HG02588 (cell line): Measurements from ENCODE around the gene SH3D19.
"Not testable (repeated sequence)": the region's sequence is repeated elsewhere in the genome, so short reads cannot be mapped to it uniquely, and the experiment has no call there.

Experiments
- ATAC-seq: cut with Tn5 transposase; IDR thresholded peaks from one replicate; pipeline ENCODE4 v1.9.1; 2021; ENCODE audit warnings: mild to moderate bottlenecking, moderate library complexity; ENCODE audit not compliant: unreplicated experiment

The SH3D19 gene

GRCh38 chr4:151276787-151277562, 48.4 kb downstream of the SH3D19 start, which contains the start of gene PRSS48:
Gene PRSS48, plus strand, starts transcription at chr4:151277161. Its CDS starts 12 bp downstream, at chr4:151277173.
- no peak for ATAC-seq

DNA sequence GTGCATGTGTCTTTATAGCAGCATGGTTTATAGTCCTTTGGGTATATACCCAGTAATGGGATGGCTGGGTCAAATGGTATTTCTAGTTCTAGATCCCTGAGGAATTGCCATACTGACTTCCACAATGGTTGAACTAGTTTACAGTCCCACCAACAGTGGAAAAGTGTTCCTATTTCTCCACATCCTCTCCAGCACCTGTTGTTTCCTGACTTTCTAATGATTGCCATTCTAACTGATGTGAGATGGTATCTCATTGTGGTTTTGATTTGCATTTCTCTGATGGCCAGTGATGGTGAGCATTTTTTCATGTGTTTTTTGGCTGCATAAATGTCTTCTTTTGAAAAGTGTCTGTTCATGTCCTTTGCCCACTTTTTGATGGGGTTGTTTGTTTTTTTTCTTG, 56.5 kb downstream of the SH3D19 start:
- not testable (repeated sequence) for ATAC-seq

DNA sequence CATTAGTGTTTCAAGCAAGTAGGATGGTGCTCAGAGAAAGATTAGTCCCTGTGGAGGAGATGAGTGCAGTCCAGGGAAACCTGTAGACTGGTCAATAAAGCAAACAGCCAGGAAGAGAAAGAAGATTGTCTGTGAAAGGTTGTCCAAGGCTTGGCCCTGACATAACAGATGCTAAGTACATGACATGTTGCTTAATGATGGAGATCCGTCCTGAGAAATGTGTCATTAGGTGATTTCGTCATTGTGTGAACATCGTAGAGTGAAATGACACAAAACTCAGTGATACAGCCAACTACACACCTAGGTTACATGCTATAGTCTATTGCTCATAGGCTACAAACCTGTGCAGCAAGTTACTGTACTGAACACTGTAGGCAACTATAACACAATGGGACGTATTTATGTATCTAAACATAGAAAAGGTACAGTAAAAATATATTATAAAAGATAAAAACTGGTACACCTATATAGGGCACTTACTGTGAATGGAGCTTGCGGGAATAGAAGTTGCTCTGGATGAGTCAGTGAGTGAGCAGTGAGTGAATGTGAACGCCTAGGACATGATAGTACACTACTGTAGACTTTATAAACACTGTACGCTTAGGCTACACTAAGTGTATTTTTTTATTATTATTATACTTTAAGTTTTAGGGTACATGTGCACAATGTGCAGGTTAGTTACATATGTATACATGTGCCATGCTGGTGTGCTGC, 57.4 kb downstream of the SH3D19 start:
- ATAC-seq = no peak

- no peak for ATAC-seq
These were observed 58.3 kb downstream of the SH3D19 start for GRCh38 chr4:151267104-151267503.

DNA sequence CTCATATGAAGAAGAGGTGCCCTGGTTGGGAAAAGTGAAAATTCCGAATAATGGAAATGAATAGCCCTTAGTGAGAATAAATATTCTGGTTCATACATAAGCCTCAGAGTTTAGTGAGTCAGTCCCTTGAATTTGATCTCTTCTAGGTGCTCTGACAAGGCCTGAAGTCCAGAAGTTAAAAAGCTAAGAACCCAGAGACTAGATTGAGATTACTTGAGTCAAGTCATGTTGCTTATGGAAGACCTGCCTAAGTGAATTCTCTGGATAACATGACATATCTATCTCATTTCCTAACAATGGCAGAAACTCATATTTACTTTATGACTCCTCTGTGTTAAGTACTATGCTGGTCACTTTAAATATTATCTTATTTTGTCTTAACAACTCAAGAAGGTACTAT, 58.9 kb downstream of the SH3D19 start:
- no peak for ATAC-seq

DNA sequence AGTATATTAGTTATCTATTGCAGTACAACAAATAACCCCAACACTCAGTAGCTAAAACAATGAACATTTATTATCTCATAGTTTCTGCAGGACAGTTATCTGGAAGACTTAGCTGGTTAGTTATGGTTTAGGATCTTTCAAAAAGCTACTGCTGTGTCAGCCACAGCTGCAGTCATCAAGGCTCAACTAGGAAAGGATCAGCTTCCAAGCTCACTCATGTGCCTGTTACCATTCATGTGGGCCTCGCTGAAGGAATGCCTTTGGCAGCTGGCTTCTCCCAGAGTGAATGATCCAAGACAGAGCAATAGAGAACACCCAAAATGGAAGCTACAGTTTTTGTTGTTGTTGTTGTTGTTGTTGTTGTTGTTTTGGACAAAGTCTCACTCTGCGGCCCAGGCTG, 62.0 kb downstream of the SH3D19 start:
- no peak for ATAC-seq

DNA sequence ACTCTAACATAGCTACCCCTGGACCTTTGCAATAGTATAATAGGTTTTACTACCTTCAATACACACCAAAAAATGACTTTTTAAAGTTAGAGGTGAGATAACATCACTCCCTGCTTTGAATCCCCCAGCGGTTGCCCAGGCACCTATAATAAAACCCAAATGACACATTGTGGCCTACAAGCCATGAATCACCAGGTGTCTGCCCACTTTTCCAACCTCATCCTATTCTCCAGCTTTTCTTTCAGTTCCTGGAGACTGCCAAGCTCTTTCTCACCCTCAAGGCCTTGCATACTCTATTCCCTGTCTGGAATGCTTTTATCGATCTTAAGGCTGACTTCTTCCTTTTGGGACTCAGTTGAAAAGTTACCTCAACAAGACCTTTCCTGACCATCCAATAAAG, 64.9 kb downstream of the SH3D19 start:
- no peak for ATAC-seq

DNA sequence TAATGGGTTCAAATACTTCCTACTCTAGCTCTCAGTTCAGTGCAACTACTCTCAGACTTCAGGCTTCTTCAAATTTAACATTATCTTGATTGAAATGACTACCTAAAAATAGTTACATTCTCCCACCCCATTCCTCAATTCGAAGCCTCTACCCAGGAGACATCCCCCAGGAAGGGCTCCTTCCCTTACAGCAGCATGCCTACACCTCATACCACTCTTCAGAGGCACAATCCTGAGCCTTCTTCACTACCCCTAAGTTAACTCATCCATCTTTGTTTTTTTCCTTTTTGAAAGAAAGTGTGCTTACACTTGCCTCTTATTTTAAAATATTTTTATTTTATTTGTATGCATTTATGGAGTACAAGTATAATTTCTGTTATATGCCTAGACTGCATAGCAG, 65.7 kb downstream of the SH3D19 start:
- ATAC-seq = no peak

DNA sequence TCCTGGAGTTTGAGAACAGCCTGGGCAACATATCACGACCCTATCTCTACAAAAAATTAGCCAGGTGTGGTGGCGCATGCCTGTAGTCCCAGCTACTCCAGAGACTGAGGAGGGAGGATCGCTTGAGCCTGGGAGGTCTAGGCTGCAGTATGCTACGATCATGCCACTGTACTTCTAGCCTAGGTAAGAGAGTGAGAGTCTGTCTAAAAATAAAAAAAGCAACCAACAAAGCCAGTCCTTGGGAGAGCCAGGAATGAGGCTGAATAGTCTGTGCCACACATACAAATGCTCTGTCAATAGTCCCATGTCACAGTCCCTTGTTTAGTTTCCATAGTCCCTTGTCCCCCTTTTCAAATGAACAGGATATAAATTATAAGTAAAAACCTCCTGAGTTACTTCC, 67.7 kb downstream of the SH3D19 start:
- ATAC-seq = no peak

GRCh38 chr4:151256134-151256533, 69.3 kb downstream of the SH3D19 start:
- no peak for ATAC-seq

DNA sequence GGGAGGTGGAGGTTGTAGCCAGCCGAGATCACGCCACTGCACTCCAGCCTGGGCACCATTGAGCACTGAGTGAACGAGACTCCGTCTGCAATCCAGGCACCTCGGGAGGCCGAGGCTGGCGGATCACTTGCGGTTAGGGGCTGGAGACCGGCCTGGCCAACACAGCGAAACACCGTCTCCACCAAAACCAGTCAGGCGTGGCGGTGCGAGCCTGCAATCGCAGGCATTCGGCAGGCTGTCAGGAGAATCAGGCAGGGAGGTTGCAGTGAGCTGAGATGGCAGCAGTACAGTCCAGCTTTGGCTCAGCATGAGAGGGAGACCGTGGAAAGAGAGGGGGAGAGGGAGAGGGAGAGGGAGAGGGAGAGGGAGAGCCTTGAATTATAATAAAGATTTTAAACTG, 69.7 kb downstream of the SH3D19 start:
- not testable (repeated sequence) for ATAC-seq

DNA sequence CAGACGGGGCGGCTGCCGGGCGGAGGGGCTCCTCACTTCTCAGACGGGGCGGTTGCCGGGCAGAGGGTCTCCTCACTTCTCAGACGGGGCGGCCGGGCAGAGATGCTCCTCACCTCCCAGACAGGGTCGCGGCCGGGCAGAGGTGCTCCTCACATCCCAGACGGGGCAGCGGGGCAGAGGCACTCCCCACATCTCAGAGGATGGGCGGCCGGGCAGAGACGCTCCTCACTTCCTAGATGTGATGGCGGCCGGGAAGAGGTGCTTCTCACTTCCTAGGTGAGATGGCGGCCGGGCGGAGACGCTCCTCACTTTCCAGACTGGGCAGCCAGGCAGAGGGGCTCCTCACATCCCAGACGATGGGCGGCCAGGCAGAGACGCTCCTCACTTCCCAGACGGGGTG, 70.2 kb downstream of the SH3D19 start:
- ATAC-seq = not testable (repeated sequence)

DNA sequence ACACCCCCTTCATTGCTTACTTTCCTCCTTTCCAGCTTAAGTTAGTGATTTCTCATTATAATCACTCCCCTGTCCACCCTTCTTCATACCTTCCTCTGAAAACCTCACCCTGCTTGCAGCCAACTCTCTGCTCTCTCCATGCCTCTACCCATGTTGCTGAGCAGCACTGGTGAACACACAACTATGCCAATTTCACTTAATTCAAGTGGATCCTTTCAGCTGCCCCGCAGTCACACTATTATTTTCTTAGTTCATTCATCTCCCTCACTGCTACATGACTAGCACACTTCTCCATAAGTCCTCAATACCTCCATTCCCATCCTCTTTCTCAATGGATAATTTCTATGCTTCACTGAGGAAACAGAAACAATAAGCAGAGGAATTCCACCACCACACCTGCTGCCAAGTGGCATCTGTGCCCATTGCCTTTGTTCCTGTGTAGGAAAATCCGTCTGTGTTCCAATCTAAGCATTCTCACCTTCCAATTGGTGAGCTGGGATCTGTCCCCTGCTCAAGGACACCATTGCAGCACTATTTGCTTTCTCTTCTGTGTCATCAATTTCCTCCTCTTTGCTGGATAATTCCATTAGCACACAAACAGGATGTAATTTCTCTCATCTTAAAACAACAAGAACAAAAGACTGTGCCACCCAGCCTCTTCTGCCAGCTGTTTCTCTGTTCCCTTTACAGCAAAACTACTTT, 73.7 kb downstream of the SH3D19 start:
- ATAC-seq = no peak

GRCh38 chr4:151250706-151251105, 74.7 kb downstream of the SH3D19 start:
- ATAC-seq = no peak

DNA sequence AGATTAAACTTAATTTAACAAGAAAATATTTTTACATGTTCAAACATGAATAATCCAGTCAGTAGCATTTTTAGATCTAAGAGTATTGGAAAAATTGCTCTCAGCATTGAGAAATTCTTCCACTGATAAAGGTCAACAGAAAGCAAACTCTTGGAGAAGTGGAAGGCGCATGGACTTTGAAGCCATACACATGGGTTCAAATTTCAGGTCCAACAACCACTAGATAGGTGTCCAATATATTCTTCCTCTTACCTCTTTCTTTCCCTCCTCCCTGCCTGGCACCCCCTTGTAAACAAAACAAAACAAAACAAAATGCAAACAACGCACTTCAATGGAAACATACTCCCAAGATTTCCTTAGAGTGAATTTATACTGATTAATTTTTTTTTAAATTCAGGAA, 76.9 kb downstream of the SH3D19 start:
- ATAC-seq = no peak

- ATAC-seq = no peak
These were observed 78.0 kb downstream of the SH3D19 start for GRCh38 chr4:151247395-151247794.

DNA sequence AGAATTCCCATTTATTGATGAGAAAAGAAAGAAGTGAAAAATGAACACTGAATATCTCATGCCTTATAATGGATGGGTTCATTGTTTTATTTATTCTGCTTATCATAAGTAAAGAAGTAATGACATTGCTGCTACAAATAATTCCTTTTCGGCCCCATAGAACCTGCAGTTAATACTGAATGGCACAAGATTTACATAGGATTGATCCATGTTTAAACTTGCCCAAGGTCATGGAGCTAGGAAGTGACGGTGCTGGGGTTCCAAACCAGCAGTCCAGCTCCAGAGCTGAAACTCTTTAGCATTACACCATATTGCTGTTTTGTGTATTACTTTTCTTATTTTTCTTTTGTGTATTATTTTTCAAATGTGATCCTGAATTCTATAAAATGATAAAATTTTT, 78.7 kb downstream of the SH3D19 start:
- no peak for ATAC-seq

DNA sequence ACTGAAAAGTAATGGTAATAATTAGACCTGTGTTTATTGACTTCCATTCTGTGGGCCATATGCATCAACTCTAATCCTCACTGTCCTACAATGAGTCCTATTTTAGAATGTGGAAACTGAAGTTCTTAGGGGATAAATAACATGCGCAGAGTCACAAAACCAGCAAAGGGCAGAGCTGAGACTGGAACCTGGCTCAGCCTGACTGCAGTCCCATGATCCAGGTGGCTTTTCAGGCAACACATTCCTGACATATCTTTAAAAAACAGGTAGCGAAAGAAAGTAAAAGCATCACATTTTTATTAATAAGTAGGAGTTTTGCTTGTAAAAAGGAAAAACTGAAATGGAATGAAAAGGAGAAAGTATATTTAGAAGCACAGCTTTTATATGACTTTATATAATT, 83.1 kb downstream of the SH3D19 start:
- ATAC-seq = no peak

- no peak for ATAC-seq
These were observed 85.8 kb downstream of the SH3D19 start for GRCh38 chr4:151239608-151240007.

DNA sequence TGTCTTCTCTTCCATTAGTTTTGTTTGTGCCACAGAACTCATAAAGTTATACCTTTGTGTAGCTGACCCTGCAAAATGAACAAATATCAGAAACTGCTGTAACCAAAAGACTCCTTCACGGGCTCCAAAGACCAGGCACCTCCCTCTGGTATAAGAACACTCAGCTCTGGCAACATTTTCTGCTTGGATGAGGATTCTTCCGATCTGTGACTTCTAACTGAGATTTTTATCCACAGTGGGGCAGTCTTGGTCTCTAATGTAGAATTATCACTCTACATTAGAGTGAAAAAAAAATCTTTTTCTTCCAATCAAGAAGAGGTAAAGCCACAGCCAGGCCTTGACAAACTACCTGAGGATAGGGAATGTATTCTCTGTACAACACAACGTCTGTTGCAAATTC, 86.9 kb downstream of the SH3D19 start:
- no peak for ATAC-seq

- no peak for ATAC-seq
These were observed 89.4 kb downstream of the SH3D19 start for GRCh38 chr4:151236036-151236435.

DNA sequence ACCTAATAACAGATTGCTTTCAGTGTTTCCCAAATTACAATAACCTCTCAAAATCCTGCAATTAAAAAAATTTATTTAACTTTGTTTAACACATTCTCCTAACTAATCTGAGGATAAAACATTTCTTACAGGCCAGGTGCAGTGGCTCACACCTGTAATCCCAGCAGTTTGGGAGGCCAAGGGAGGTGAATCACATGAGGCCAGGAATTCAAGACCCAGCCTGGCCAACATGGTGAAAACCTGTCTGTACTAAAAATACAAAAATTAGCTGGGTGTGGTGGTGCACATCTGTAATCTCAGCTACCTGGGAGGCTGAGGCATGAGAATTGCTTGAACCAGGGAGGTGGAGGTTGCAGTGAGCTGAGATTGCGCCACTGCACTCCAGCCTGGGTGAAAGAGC, 90.0 kb downstream of the SH3D19 start:
- ATAC-seq = not testable (repeated sequence)
